ENCODE results near the gene TMEM132A.

TMEM132A gene

DNA sequence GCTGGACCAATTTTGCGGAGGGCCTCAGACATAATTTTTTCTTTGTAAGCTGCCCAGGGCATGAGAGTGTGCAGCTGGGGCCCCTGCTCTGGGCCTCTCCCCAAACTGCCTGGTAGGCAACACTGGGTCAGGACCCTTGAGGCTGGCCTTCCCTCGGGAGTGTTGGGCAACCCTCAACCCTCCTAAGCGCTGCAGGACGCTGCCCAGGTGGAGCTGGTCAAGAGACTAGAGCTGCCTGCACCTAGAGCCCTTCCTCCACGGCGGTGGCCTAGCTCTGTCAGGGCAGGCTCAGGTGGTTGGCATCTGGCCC, 505 bp upstream of the TMEM132A start:
- peak overlapping the region; percentile 37 for H3K4me3 Mint-ChIP-seq
- peaks cover 35% of the 10 kb centered on the region for H3K4me1 Mint-ChIP-seq (ENCODE audit: low read depth)
- H3K27me3 Mint-ChIP-seq = peaks cover 15% of the 10 kb centered on the region
- peaks cover 45% of the 10 kb centered on the region for H3K36me3 Mint-ChIP-seq (ENCODE audit: low read depth)
- H3K9me3 Mint-ChIP-seq = no peaks in the 10 kb centered on the region
- no peak overlapping the region for H3K27ac Mint-ChIP-seq

- no peak overlapping the region for H3K27ac Mint-ChIP-seq
- H3K27me3 Mint-ChIP-seq = peaks cover 15% of the 10 kb centered on the region
- H3K4me3 Mint-ChIP-seq = peak overlapping the region; percentile 57
- no peaks in the 10 kb centered on the region for H3K9me3 Mint-ChIP-seq
- H3K36me3 Mint-ChIP-seq (ENCODE audit: low read depth) = peaks cover 33% of the 10 kb centered on the region
- H3K4me1 Mint-ChIP-seq (ENCODE audit: low read depth) = peaks cover 22% of the 10 kb centered on the region
Measured at GRCh38 chr11:60924906-60925853, 920 bp downstream of the TMEM132A start.

DNA sequence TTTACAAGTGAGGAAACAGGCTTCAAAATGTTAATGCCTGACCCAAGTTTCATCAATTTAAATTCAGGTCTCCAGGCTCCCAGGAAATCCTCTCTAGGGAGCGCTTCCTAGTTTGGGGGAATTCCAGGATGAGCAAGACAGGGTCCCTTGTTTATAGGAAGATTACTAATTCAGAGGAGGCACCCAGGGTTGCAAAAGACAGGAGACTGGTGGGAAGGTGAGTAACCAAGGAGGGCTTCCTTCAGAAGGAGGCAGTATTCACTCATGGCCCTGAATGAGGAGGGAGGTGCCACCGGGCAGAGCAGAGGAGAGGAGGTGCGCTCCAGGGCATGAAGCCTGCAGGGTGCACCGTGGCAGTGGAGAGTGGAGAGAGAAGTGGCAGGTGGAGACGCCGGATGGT, 1.6 kb downstream of the TMEM132A start:
- Mint-ChIP-seq H3K36me3 (ENCODE audit: low read depth) (peaks cover 27% of the 10 kb centered on the region), H3K4me1 (ENCODE audit: low read depth) (peaks cover 22% of the 10 kb centered on the region), H3K4me3 (no peak overlapping the region), H3K9me3 (no peaks in the 10 kb centered on the region), H3K27ac (no peak overlapping the region), H3K27me3 (peaks cover 15% of the 10 kb centered on the region)

DNA sequence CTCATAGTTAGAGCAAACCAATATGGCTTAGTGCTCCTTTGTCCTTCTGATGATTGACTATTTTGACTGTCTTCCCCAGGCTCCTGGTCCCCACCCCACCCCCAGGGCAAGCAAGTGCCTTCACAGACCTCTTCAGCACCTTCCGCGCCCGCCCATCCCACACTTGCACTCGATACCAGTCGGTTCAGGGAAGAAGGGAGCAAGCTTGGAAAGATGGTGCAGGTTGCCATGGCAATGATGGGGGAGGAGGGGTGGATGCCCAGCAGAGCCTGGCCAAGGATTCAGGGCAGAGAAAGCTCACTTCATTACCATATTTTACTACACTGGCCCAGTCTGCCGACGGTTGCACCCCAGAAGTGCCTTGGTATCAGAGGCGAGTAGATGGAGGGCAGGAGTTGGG, 2.2 kb downstream of the TMEM132A start:
- Mint-ChIP-seq H3K27me3 (peaks cover 15% of the 10 kb centered on the region), H3K27ac (no peak overlapping the region), H3K4me3 (no peak overlapping the region), H3K9me3 (no peaks in the 10 kb centered on the region), H3K36me3 (ENCODE audit: low read depth) (peaks cover 20% of the 10 kb centered on the region), H3K4me1 (ENCODE audit: low read depth) (peaks cover 22% of the 10 kb centered on the region)

DNA sequence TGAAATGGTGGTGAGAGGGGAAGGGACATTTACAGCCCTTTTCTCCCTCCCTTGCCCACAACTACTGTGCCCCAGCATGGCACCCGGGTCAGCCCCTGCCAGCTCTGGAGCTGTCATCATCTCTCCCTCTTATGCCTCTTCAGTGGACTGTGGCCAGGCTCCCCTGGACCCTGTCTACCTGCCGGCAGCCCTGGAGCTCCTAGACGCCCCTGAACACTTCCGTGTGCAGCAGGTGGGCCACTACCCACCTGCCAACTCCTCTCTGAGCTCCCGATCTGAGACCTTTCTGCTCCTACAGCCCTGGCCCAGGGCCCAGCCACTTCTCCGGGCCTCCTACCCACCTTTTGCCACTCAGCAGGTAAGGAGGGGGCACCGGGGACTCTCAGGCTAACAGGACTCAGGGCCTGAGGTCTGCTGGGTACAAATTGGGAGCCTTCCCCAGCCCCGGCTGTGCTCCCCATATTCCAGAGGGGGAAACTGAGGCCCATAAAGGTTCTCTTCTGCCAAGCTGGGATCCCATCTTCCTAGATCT, 2.9 kb downstream of the TMEM132A start:
- Mint-ChIP-seq H3K9me3 (no peaks in the 10 kb centered on the region), H3K27me3 (peaks cover 15% of the 10 kb centered on the region), H3K27ac (no peak overlapping the region), H3K36me3 (ENCODE audit: low read depth) (peaks cover 14% of the 10 kb centered on the region), H3K4me1 (ENCODE audit: low read depth) (peaks cover 22% of the 10 kb centered on the region), H3K4me3 (no peak overlapping the region)

- no peaks in the 10 kb centered on the region for H3K9me3 Mint-ChIP-seq
- peaks cover 15% of the 10 kb centered on the region for H3K27me3 Mint-ChIP-seq
- H3K27ac Mint-ChIP-seq = no peak overlapping the region
- no peak overlapping the region for H3K4me3 Mint-ChIP-seq
- H3K4me1 Mint-ChIP-seq (ENCODE audit: low read depth) = peaks cover 22% of the 10 kb centered on the region
- H3K36me3 Mint-ChIP-seq (ENCODE audit: low read depth) = peaks cover 9% of the 10 kb centered on the region
Measured at GRCh38 chr11:60927600-60927999, 3.3 kb downstream of the TMEM132A start.

GRCh38 chr11:60928563-60929001, 4.3 kb downstream of the TMEM132A start:
- Mint-ChIP-seq H3K9me3 (no peaks in the 10 kb centered on the region), H3K27ac (no peak overlapping the region), H3K4me1 (ENCODE audit: low read depth) (peaks cover 19% of the 10 kb centered on the region), H3K36me3 (ENCODE audit: low read depth) (no peaks in the 10 kb centered on the region), H3K4me3 (no peak overlapping the region), H3K27me3 (peaks cover 15% of the 10 kb centered on the region)

- H3K27me3 Mint-ChIP-seq = peaks cover 15% of the 10 kb centered on the region
- peaks cover 15% of the 10 kb centered on the region for H3K4me1 Mint-ChIP-seq (ENCODE audit: low read depth)
- H3K4me3 Mint-ChIP-seq = no peak overlapping the region
- no peaks in the 10 kb centered on the region for H3K36me3 Mint-ChIP-seq (ENCODE audit: low read depth)
- no peak overlapping the region for H3K27ac Mint-ChIP-seq
- H3K9me3 Mint-ChIP-seq = no peaks in the 10 kb centered on the region
Measured at GRCh38 chr11:60929764-60930163, 5.5 kb downstream of the TMEM132A start.

DNA sequence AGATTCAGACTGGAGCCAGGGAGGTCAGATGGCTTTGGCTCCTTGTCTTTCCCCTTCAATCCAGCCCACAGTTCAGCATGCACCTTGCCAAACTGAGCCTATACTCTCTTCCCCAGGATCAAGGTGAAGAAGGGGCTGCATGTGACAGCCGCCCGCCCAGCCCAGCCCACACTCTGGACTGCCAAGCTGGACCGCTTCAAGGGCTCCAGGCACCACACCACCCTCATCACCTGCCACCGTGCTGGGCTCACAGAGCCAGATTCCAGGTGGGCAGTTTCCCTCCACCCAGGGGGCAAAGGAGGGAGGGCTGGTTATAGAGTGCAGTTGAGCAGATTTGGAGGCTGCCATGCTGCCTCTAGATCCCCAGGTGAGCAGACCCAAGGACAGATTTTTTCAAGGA, 6.1 kb downstream of the TMEM132A start:
- peaks cover 11% of the 10 kb centered on the region for H3K27me3 Mint-ChIP-seq
- no peak overlapping the region for H3K27ac Mint-ChIP-seq
- H3K9me3 Mint-ChIP-seq = no peaks in the 10 kb centered on the region
- peaks cover 9% of the 10 kb centered on the region for H3K4me1 Mint-ChIP-seq (ENCODE audit: low read depth)
- no peak overlapping the region for H3K4me3 Mint-ChIP-seq
- H3K36me3 Mint-ChIP-seq (ENCODE audit: low read depth) = no peaks in the 10 kb centered on the region

- no peak overlapping the region for H3K27ac Mint-ChIP-seq
- no peaks in the 10 kb centered on the region for H3K4me1 Mint-ChIP-seq (ENCODE audit: low read depth)
- H3K27me3 Mint-ChIP-seq = peaks cover 3% of the 10 kb centered on the region
- H3K9me3 Mint-ChIP-seq = no peaks in the 10 kb centered on the region
- no peaks in the 10 kb centered on the region for H3K36me3 Mint-ChIP-seq (ENCODE audit: low read depth)
- H3K4me3 Mint-ChIP-seq = no peak overlapping the region
Measured at GRCh38 chr11:60931917-60932316, 7.7 kb downstream of the TMEM132A start.

- Mint-ChIP-seq H3K9me3 (no peaks in the 10 kb centered on the region), H3K27me3 (peaks cover 3% of the 10 kb centered on the region), H3K27ac (no peak overlapping the region), H3K4me3 (no peak overlapping the region), H3K4me1 (ENCODE audit: low read depth) (no peaks in the 10 kb centered on the region), H3K36me3 (ENCODE audit: low read depth) (no peaks in the 10 kb centered on the region)
Measured at GRCh38 chr11:60932605-60933356, 8.5 kb downstream of the TMEM132A start.

DNA sequence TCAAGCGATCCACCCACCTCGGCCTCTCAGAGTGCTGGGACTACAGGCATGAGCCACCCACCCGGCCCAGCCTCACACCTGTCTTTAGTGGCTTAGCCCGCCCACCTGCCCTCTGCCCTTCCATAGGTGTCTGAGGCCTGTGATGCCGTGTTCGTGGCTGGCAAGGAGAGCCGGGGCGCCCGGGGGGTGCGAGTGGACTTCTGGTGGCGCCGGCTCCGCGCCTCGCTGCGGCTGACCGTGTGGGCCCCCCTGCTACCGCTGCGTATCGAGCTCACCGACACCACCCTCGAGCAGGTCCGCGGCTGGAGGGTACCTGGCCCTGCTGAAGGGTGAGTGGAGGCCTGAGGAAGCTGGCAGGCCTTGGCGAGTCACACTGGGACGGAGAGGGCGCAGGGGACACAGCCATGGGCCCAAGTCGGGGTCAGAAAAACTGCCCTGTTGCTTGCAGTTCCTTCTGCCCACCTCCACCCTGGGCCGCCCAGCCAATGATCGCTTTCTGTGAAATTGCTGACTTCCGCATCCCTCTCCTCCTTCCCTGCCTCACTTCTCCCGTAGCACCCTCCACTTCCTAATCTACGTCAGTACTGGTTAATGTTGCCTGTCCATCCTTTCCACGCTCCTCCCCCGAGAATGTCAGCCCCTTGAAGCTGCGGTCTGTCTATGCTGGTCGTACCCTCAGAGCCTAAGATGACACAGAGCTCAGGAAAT, 9.3 kb downstream of the TMEM132A start:
- H3K9me3 Mint-ChIP-seq = no peaks in the 10 kb centered on the region
- H3K4me1 Mint-ChIP-seq (ENCODE audit: low read depth) = no peaks in the 10 kb centered on the region
- H3K27ac Mint-ChIP-seq = no peak overlapping the region
- no peak overlapping the region for H3K4me3 Mint-ChIP-seq
- no peaks in the 10 kb centered on the region for H3K27me3 Mint-ChIP-seq
- no peaks in the 10 kb centered on the region for H3K36me3 Mint-ChIP-seq (ENCODE audit: low read depth)

GRCh38 chr11:60934124-60934789, 10.0 kb downstream of the TMEM132A start:
- Mint-ChIP-seq H3K27ac (no peak overlapping the region), H3K9me3 (no peaks in the 10 kb centered on the region), H3K27me3 (no peaks in the 10 kb centered on the region), H3K4me1 (ENCODE audit: low read depth) (no peaks in the 10 kb centered on the region), H3K4me3 (no peak overlapping the region), H3K36me3 (ENCODE audit: low read depth) (no peaks in the 10 kb centered on the region)

- no peaks in the 10 kb centered on the region for H3K27me3 Mint-ChIP-seq
- H3K9me3 Mint-ChIP-seq = no peaks in the 10 kb centered on the region
- no peak overlapping the region for H3K27ac Mint-ChIP-seq
- H3K4me1 Mint-ChIP-seq (ENCODE audit: low read depth) = no peaks in the 10 kb centered on the region
- no peak overlapping the region for H3K4me3 Mint-ChIP-seq
- no peaks in the 10 kb centered on the region for H3K36me3 Mint-ChIP-seq (ENCODE audit: low read depth)
Measured at GRCh38 chr11:60934790-60935605, 10.7 kb downstream of the TMEM132A start.
